GM12878 (cell line): ENCODE data around the gene MCF2L2. TPM values are rescaled to one million over a fixed set of nuclear protein-coding genes. Genes with fewer than 3 reads are reported as not detected.

Experiments
- ATF3 ChIP-seq: IDR thresholded peaks from 2 replicates; pipeline ENCODE4 v1.6.1; 2011; ENCODE audit warnings: low read depth, mild to moderate bottlenecking, low read length, moderate library complexity, borderline replicate concordance; ENCODE audit errors: extremely low read depth
- BCL11A ChIP-seq: IDR thresholded peaks from 2 replicates; pipeline ENCODE4 v1.6.1; 2011; ENCODE audit warnings: low read depth, low read length
- BCL3 ChIP-seq: IDR thresholded peaks from 2 replicates; pipeline ENCODE4 v1.6.1; 2011; ENCODE audit warnings: borderline replicate concordance, low read depth, mild to moderate bottlenecking, moderate library complexity, low read length; ENCODE audit not compliant: insufficient read depth, poor library complexity, severe bottlenecking
- BRCA1 ChIP-seq: IDR thresholded peaks from 2 replicates; pipeline ENCODE4 v1.6.1; 2011; ENCODE audit warnings: low read depth, low read length, improper control_type of control experiment
- CBFB ChIP-seq: IDR thresholded peaks from 2 replicates; pipeline ENCODE4 v1.6.1; 2016; ENCODE audit warnings: antibody characterized with exemption, low read depth
- CHD4 ChIP-seq: fragments of 200-600 bp; sonication (generic); IDR thresholded peaks from 2 replicates; pipeline ENCODE4 v1.6.1; 2016; ENCODE audit warnings: mild to moderate bottlenecking
- EED ChIP-seq: sonication (generic); IDR thresholded peaks from 2 replicates; pipeline ENCODE4 v1.6.1; 2016; ENCODE audit warnings: antibody characterized with exemption, low read depth
- ESRRA ChIP-seq: IDR thresholded peaks from 2 replicates; pipeline ENCODE4 v1.6.1; 2012; ENCODE audit warnings: mild to moderate bottlenecking, low read length, improper control_type of control experiment
- HDGF ChIP-seq: fragments of 450-650 bp; IDR thresholded peaks from 2 replicates; pipeline ENCODE4 v1.6.1; 2016; ENCODE audit warnings: antibody characterized with exemption
- IKZF2 ChIP-seq, 2 experiments: fragments of 450-650 bp; IDR thresholded peaks; 2 replicates each; pipeline ENCODE4 v1.6.1; 2017; ENCODE audit warnings: mild to moderate bottlenecking in 2 of 2, moderate library complexity in 2 of 2
- KDM1A ChIP-seq: fragments of 200-600 bp; sonication (generic); IDR thresholded peaks from 2 replicates; pipeline ENCODE4 v1.6.1; 2016; ENCODE audit warnings: borderline replicate concordance
- NFYB ChIP-seq: IDR thresholded peaks from 2 replicates; pipeline ENCODE4 v1.6.1; 2011; ENCODE audit warnings: low read depth, mild to moderate bottlenecking, low read length, improper control_type of control experiment, moderate library complexity; ENCODE audit not compliant: insufficient read depth
- NR2F1 ChIP-seq: fragments of 450-650 bp; conservative IDR thresholded peaks from 2 replicates; pipeline ENCODE4 v1.6.1; 2017; ENCODE audit warnings: mild to moderate bottlenecking
- PAX8 ChIP-seq: fragments of 450-650 bp; IDR thresholded peaks from 2 replicates; pipeline ENCODE4 v1.6.1; 2017; ENCODE audit warnings: mild to moderate bottlenecking, moderate library complexity
- RB1 ChIP-seq: fragments of 450-650 bp; formaldehyde crosslinking; IDR thresholded peaks from 2 replicates; pipeline ENCODE4 v1.6.1; 2017; ENCODE audit warnings: mild to moderate bottlenecking, borderline replicate concordance
- REST ChIP-seq: IDR thresholded peaks from 2 replicates; pipeline ENCODE4 v1.6.1; 2012; ENCODE audit warnings: mild to moderate bottlenecking, low read depth, low read length
- SIN3A ChIP-seq: IDR thresholded peaks from 2 replicates; pipeline ENCODE4 v1.6.1; 2012; ENCODE audit warnings: low read depth, low read length, improper control_type of control experiment
- SMAD1 ChIP-seq: fragments of 450-650 bp; IDR thresholded peaks from 2 replicates; pipeline ENCODE4 v1.6.1; 2018; ENCODE audit warnings: mild to moderate bottlenecking, low read depth; ENCODE audit not compliant: partially characterized antibody
- SMC3 ChIP-seq: IDR thresholded peaks from 2 replicates; pipeline ENCODE4 v1.6.1; 2011; ENCODE audit warnings: low read length, improper control_type of control experiment, borderline replicate concordance
- SREBF2 ChIP-seq: IDR thresholded peaks from 2 replicates; pipeline ENCODE4 v1.6.1; 2012; ENCODE audit warnings: mild to moderate bottlenecking, low read length
- SRF ChIP-seq, 2 experiments: IDR thresholded peaks; 2 replicates each; pipeline ENCODE4 v1.6.1; 2011; ENCODE audit warnings: low read depth in 2 of 2, low read length in 2 of 2, mild to moderate bottlenecking in 1 of 2, moderate library complexity in 1 of 2
- TCF3 ChIP-seq: IDR thresholded peaks from 2 replicates; pipeline ENCODE4 v1.6.1; 2012; ENCODE audit warnings: low read depth, mild to moderate bottlenecking, low read length, borderline replicate concordance; ENCODE audit not compliant: insufficient read depth
- USF2 ChIP-seq: IDR thresholded peaks from 2 replicates; pipeline ENCODE4 v1.6.1; 2011; ENCODE audit warnings: low read depth, low read length, improper control_type of control experiment, borderline replicate concordance
- ZBED1 ChIP-seq: IDR thresholded peaks from 2 replicates; pipeline ENCODE4 v1.6.1; 2016; ENCODE audit warnings: borderline replicate concordance
- ZNF217 ChIP-seq: fragments of 450-650 bp; IDR thresholded peaks from 2 replicates; pipeline ENCODE4 v1.6.1; 2017; ENCODE audit warnings: antibody characterized with exemption, mild to moderate bottlenecking
- ZNF384 ChIP-seq: IDR thresholded peaks from 2 replicates; pipeline ENCODE4 v1.6.1; 2012; ENCODE audit warnings: low read depth, mild to moderate bottlenecking, low read length, improper control_type of control experiment, borderline replicate concordance
- ZZZ3 ChIP-seq: IDR thresholded peaks from 2 replicates; pipeline ENCODE4 v1.6.1; 2011; ENCODE audit warnings: low read depth; ENCODE audit not compliant: control insufficient read depth, insufficient read length
- polyA plus RNA-seq, 11 experiments: library from polyadenylated mRNA; depleted of rRNA in 4 of 11; unstranded in 6 of 11; stranded (reverse) in 5 of 11; fragments of >200 nt; fragmentation: Nextera tagmentation in 4 of 11; fragmentation: Illumina TruSeq in 1 of 11; extraction: Ambion mirVana in 4 of 11; extraction: Trizol in 1 of 11; gene quantifications; 1 replicate in 1 of 11; 2 replicates in 10 of 11; pipeline versions ENCODE4 v1.2.1 to v1.2.3, GENCODE V29; 2011 to 2016; ENCODE audit warnings: inconsistent platforms in 2 of 11, missing spikeins in 2 of 11, low read depth in 1 of 11
- total RNA-seq, 4 experiments: library from RNA; depleted of rRNA in 3 of 4; stranded (reverse); fragments of >200 nt in 3 of 4; fragmentation: Illumina TruSeq in 1 of 4; extraction: Trizol in 1 of 4; gene quantifications; 2 replicates each; pipeline versions ENCODE4 v1.2.1 to v1.2.3, GENCODE V29; 2013 to 2021

Gene MCF2L2
- total and polyA plus RNA-seq, 10 of the 15 experiments (the other 5 are each of a cell fraction or from before 2014, with no cell fraction given): 0.37 to 2.8 (median 1.4) TPM

- TF ChIP-seq SMAD1 (peak; percentile 61), CBFB (peak; percentile 91), HDGF (peak; percentile 64; the same call in 1 of the 2 replicates), ZNF217 (peak; percentile 98), RB1 (no peak), USF2 (no peak), SRF (IDR thresholded peaks at IDR 0.05; ENCODE audit: low read depth in 2 of 2, low read length in 2 of 2) (no peak), KDM1A (no peak), PAX8 (0 out of 2 replicates have a peak, but pooled peaks have one; percentile 39), SIN3A (no peak), REST (no peak), TCF3 (peak; percentile 62; the same call in 1 of the 2 replicates), ZZZ3 (no peak), BCL3 (peak; percentile 74), CHD4 (no peak), ZNF384 (no peak), ESRRA (no peak), SREBF2 (no peak), BRCA1 (no peak), EED (peak; percentile 94), ATF3 (no peak), BCL11A (peak; percentile 93), SMC3 (no peak), ZBED1 (peak; percentile 85; the same call in 1 of the 2 replicates), NR2F1 (peak; percentile 99), NFYB (no peak), IKZF2 (IDR thresholded peaks at IDR 0.05) (peak; percentile 99)
Measured at GRCh38 chr3:183161552-183162336, 266.7 kb downstream of the MCF2L2 start (continued).
